ENCODE measurements around the gene ELOVL5. TPM values are rescaled to one million over a fixed set of nuclear protein-coding genes. Genes with fewer than 3 reads are reported as not detected.

Gene ELOVL5
- total RNA-seq, 4 donors from 2014 or later, result 14.3 to 63.1 (median 29.2) TPM

DNA sequence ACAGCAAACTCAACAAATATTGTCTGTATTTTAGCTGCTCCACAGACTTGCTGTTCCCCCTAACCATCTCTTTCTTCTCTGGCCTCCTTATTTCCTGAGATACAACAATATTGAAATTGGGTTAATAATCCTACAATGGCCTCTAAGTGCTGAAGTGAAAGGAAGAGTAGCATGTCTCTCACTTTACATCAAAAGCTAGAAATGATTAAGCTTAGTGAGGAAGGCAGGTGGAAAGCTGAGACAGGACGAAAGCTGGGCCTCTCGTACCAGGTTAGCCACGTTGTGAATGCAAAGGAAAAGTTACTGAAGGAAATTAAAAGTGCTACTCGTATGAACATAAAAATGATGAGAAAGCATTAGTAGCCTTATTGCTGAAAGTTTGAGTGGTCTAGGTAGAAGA, 63.8 kb downstream of the ELOVL5 start:
- peaks cover 0 to 9% (median 2%) of the 10 kb centered on the region in 4 donors for H3K4me1 ChIP-seq
- H3K27ac ChIP-seq, result no peak overlapping the region
- TF ChIP-seq, protein P1, sequence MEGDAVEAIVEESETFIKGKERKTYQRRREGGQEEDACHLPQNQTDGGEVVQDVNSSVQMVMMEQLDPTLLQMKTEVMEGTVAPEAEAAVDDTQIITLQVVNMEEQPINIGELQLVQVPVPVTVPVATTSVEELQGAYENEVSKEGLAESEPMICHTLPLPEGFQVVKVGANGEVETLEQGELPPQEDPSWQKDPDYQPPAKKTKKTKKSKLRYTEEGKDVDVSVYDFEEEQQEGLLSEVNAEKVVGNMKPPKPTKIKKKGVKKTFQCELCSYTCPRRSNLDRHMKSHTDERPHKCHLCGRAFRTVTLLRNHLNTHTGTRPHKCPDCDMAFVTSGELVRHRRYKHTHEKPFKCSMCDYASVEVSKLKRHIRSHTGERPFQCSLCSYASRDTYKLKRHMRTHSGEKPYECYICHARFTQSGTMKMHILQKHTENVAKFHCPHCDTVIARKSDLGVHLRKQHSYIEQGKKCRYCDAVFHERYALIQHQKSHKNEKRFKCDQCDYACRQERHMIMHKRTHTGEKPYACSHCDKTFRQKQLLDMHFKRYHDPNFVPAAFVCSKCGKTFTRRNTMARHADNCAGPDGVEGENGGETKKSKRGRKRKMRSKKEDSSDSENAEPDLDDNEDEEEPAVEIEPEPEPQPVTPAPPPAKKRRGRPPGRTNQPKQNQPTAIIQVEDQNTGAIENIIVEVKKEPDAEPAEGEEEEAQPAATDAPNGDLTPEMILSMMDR (IDR thresholded peaks at IDR 0.05), result no peak
- no peak for TF ChIP-seq EP300 (IDR thresholded peaks at IDR 0.05; ENCODE audit: low read depth)
- no peak for TF ChIP-seq POLR2A (IDR thresholded peaks at IDR 0.05)
- TF ChIP-seq POLR2AphosphoS5 (IDR thresholded peaks at IDR 0.05), result no peak
- no peak overlapping the region for H3K4me3 ChIP-seq
- DNase-seq, result no peak
- H3K9me3 ChIP-seq, result no peaks in the 10 kb centered on the region
- in situ Hi-C loops (cut with MboI; ENCODE audit: low pct_ligation_motif_present in 1 of 4, low pct_unique_long_range_greater_than_20kb in 1 of 4, low sequenced_read_pairs in 3 of 4) (no loop called here), intact Hi-C loops (cut with DNase I; ENCODE audit: low total_unique reads) (no loop called here)
- 60 to 70% methylated on average over 4 of the region's 4 CpGs for WGBS, 2 donors (ENCODE audit: low coverage in 1 of 2)
- no peaks in the 10 kb centered on the region for H3K27me3 ChIP-seq
- no peaks in the 10 kb centered on the region for H3K36me3 ChIP-seq

DNA sequence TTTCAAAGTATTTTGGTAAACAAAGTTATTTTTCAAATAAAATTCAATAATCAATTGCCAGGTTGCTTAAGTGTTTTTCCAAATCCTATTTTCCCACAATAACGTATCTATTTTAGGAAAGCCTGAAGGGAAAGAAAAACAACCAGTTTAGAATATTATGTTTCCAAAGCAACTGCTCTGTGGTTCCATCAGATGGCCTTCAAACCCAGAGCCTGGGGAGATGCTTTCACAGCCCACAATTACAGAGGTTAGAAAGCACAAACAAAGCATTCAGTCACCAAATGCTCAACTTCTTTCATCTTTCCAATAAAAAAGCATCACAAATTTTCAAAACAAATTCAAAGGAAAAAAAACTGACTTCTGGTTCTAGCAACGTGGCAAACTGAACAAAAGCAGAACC, 66.0 kb downstream of the ELOVL5 start:
- Histone ChIP-seq H3K27me3 (no peaks in the 10 kb centered on the region), H3K4me1 (peaks cover 0 to 9% (median 2%) of the 10 kb centered on the region in 4 donors), H3K27ac (no peak overlapping the region), H3K4me3 (no peak overlapping the region), H3K9me3 (no peaks in the 10 kb centered on the region), H3K36me3 (no peaks in the 10 kb centered on the region)
- in situ Hi-C loops (cut with MboI; ENCODE audit: low pct_ligation_motif_present in 1 of 4, low pct_unique_long_range_greater_than_20kb in 1 of 4, low sequenced_read_pairs in 3 of 4), result no loop called here
- intact Hi-C loops (cut with DNase I; ENCODE audit: low total_unique reads), result no loop called here
- 56 to 74% methylated on average over 2 of the region's 2 CpGs for WGBS, 2 donors (ENCODE audit: low coverage in 1 of 2)
- TF ChIP-seq POLR2A (IDR thresholded peaks at IDR 0.05) (no peak), EP300 (IDR thresholded peaks at IDR 0.05; ENCODE audit: low read depth) (no peak), POLR2AphosphoS5 (IDR thresholded peaks at IDR 0.05) (no peak)
- TF ChIP-seq, protein P1 (IDR thresholded peaks at IDR 0.05), result no peak
- no peak for DNase-seq

DNA sequence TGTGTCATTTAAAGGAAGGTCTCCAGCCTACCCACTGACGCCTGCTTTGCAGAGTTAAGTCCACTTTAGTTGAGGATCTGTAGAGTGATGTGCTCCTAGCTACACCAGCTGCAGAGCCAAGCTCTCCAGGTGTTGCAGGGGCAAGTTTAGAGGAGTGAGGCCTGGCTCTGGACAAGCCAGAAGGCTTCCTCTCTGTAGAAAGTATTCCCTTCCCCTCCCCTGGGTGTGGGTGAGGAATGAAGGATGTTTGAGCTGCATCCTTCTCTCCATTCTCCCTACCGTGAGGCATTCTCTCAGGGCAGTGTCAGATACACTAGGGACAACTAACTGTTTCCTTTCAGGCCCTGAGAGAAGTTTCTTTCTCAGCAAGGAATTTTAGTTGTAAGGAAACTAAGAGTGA, 66.5 kb downstream of the ELOVL5 start:
- DNase-seq, result no peak
- intact Hi-C loops (cut with DNase I; ENCODE audit: low total_unique reads), result no loop called here
- WGBS, 2 donors (ENCODE audit: low coverage in 1 of 2), result 69% methylated on average over 2 of the region's 2 CpGs; no CpG with 5 or more reads in 1 of the 2 donors
- peaks cover 0 to 9% (median 2%) of the 10 kb centered on the region in 4 donors for H3K4me1 ChIP-seq
- TF ChIP-seq POLR2AphosphoS5 (IDR thresholded peaks at IDR 0.05) (no peak), POLR2A (IDR thresholded peaks at IDR 0.05) (no peak), EP300 (IDR thresholded peaks at IDR 0.05; ENCODE audit: low read depth) (no peak)
- TF ChIP-seq, protein P1 (IDR thresholded peaks at IDR 0.05), result no peak
- H3K27me3 ChIP-seq, result no peaks in the 10 kb centered on the region
- no peak overlapping the region for H3K27ac ChIP-seq
- no peaks in the 10 kb centered on the region for H3K9me3 ChIP-seq
- in situ Hi-C loops (cut with MboI; ENCODE audit: low pct_ligation_motif_present in 1 of 4, low pct_unique_long_range_greater_than_20kb in 1 of 4, low sequenced_read_pairs in 3 of 4), result no loop called here
- no peaks in the 10 kb centered on the region for H3K36me3 ChIP-seq
- H3K4me3 ChIP-seq, result no peak overlapping the region

DNA sequence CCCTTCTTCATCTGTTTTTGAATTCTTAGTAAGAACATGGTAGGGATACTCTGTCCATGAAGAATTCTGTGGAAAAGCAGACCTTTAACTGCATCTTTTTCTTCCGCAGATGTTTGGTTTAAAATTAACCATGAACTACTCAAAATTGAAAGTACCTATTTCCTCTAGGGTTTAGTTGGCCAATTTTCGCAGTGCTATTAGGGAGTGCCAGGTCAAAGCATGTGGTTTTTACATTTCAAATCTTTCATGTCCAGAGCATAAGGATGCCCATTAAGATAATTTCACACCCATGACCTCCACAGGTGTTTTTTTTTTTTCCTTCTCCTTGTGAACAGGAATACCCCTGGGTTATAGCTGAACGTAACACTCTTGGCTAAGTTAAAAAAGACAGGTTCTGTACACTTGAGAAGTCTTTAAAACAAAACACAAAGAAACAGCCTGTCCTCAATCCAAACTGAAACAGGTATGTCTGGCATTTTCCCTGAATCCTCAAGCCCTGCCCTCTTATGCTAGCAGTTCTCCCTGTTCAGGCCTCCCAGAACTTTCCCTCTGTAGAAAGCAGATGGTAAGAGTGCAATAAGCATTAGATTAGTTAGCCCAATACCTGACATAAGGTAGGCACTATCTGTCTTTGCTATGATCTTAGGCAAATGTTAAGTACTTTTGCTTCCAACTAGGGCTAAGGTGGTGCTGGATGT, 67.1 kb downstream of the ELOVL5 start:
- no peaks in the 10 kb centered on the region for H3K27me3 ChIP-seq
- intact Hi-C loops (cut with DNase I; ENCODE audit: low total_unique reads) (no loop called here), in situ Hi-C loops (cut with MboI; ENCODE audit: low pct_ligation_motif_present in 1 of 4, low pct_unique_long_range_greater_than_20kb in 1 of 4, low sequenced_read_pairs in 3 of 4) (no loop called here)
- no peaks in the 10 kb centered on the region for H3K36me3 ChIP-seq
- no peak for TF ChIP-seq POLR2AphosphoS5 (IDR thresholded peaks at IDR 0.05)
- TF ChIP-seq, protein P1 (IDR thresholded peaks at IDR 0.05), result no peak
- no peak for TF ChIP-seq EP300 (IDR thresholded peaks at IDR 0.05; ENCODE audit: low read depth)
- TF ChIP-seq POLR2A (IDR thresholded peaks at IDR 0.05), result no peak
- peaks cover 0 to 9% (median 2%) of the 10 kb centered on the region in 4 donors for H3K4me1 ChIP-seq
- H3K9me3 ChIP-seq, result no peaks in the 10 kb centered on the region
- H3K4me3 ChIP-seq, result no peak overlapping the region
- 56 to 81% methylated on average over 3 of the region's 3 CpGs for WGBS, 2 donors (ENCODE audit: low coverage in 1 of 2)
- DNase-seq, result no peak
- H3K27ac ChIP-seq, result no peak overlapping the region
